ENCODE measurements around the gene CDCP1. TPM values are rescaled to one million over a fixed set of nuclear protein-coding genes. Genes with fewer than 3 reads are reported as not detected.

The CDCP1 gene
- total RNA-seq, 4 donors from 2014 or later: 2.5 to 4.9 (median 4.2) TPM

DNA sequence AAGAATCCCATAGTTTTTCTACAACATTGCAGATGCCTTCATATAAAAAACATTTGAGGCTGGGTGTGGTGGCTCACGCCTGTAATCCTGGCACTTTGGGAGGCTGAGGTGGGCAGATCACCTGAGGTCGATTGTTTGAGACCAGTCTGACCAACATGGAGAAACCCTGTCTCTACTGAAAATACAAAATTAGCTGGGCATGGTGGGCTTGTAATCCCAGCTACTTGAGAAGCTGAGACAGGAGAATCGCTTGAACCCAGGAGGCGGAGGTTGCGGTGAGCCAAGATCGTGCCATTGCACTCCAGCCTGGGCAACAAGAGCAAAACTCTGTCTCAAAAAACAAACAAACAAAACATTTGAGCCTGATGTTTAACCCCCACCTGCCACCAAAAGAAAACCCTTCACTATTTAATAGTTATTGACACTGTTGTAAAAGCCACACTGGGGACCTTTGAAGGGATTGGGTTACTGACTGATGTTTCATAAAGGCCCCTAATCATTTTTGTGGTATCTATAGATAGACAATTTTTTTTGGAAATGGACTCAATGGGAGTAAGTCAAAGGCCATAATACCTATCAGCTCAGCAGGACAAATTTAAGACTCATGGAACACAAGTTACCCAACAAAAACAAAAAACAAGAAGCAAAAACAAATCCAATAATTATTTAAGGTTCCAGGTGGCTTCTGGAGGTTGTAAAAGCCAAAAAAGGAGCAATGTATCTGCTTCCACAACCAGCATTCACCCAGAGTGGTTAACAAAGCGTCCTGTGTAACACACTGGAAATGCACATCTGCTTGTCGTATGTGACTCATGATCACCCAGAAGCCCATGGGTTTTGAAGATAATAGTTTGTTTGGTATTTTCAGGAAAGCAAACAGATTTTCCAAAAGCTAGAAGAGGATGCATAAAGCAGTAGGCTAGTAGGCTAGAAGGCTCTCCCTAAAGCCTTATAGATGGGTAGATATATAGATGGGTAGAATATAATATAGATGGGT is 41.2 kb downstream of the CDCP1 start:
- H3K4me3 ChIP-seq: no peak overlapping the region
- H3K9me3 ChIP-seq: no peaks in the 10 kb centered on the region
- TF ChIP-seq, protein P1, sequence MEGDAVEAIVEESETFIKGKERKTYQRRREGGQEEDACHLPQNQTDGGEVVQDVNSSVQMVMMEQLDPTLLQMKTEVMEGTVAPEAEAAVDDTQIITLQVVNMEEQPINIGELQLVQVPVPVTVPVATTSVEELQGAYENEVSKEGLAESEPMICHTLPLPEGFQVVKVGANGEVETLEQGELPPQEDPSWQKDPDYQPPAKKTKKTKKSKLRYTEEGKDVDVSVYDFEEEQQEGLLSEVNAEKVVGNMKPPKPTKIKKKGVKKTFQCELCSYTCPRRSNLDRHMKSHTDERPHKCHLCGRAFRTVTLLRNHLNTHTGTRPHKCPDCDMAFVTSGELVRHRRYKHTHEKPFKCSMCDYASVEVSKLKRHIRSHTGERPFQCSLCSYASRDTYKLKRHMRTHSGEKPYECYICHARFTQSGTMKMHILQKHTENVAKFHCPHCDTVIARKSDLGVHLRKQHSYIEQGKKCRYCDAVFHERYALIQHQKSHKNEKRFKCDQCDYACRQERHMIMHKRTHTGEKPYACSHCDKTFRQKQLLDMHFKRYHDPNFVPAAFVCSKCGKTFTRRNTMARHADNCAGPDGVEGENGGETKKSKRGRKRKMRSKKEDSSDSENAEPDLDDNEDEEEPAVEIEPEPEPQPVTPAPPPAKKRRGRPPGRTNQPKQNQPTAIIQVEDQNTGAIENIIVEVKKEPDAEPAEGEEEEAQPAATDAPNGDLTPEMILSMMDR (IDR thresholded peaks at IDR 0.05): no peak
- TF ChIP-seq POLR2AphosphoS5 (IDR thresholded peaks at IDR 0.05): no peak
- no peak for TF ChIP-seq EP300 (IDR thresholded peaks at IDR 0.05)
- no peak for TF ChIP-seq POLR2A (IDR thresholded peaks at IDR 0.05)
- no peaks in the 10 kb centered on the region for H3K36me3 ChIP-seq
- peaks cover 0 to 4% (median 0%) of the 10 kb centered on the region in 3 donors for H3K4me1 ChIP-seq
- H3K27me3 ChIP-seq: no peaks in the 10 kb centered on the region
- no peak for ATAC-seq
- WGBS, 2 donors (ENCODE audit: low coverage in 1 of 2): 81 to 100% methylated on average over 2 to 6 of the region's 8 CpGs
- no peak overlapping the region for H3K27ac ChIP-seq

DNA sequence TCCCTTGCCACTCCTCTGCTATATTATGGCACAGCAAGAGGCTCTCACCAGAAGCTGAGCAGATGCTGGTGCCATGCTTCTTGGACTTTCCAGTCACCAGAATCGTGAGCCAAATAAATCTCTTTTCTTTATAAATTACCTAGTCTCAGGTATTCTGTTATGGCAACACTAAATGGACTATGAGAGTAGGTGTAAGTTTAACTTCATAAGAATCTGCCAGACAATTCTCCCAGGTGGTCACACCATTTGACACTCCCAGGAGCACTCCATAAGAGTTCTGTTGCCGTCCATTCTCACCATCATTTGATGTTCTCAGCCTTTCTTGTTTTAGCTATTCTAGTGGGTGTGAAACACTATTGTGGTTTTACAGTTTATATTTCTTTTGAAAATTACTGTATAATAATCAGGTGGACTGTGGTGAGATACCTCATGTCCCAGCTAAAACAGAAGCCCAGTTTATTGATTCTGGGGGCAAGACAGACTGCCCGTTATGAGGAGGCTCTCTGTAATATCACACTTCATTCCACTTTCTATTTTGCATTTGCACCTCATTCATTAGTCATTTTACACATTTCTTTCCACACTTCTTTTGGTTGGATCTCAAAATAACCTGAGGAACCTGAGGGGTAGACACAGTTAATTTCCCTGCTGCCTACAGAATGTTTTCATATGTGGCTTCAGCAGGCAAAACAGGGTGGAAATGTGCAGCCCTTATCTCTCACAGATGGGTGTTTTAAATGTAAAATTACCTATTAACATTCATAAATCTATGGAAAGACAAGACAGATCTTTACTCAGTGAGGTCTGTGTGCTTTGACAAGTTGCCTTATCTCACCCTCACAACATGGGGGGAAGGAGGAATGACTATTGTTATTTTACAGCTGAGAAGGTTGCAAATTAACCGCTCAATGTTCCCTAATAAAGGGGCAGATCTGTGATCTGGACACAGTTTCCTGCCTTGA is 42.1 kb downstream of the CDCP1 start:
- peaks cover 0 to 4% (median 0%) of the 10 kb centered on the region in 3 donors for H3K4me1 ChIP-seq
- ATAC-seq: no peak
- H3K27ac ChIP-seq: no peak overlapping the region
- no peaks in the 10 kb centered on the region for H3K36me3 ChIP-seq
- 81 to 88% methylated on average over 2 to 4 of the region's 4 CpGs for WGBS, 2 donors (ENCODE audit: low coverage in 1 of 2)
- TF ChIP-seq POLR2A (IDR thresholded peaks at IDR 0.05) (no peak), EP300 (IDR thresholded peaks at IDR 0.05) (no peak), POLR2AphosphoS5 (IDR thresholded peaks at IDR 0.05) (no peak)
- TF ChIP-seq, protein P1 (IDR thresholded peaks at IDR 0.05): no peak
- H3K4me3 ChIP-seq: no peak overlapping the region
- H3K27me3 ChIP-seq: no peaks in the 10 kb centered on the region
- no peaks in the 10 kb centered on the region for H3K9me3 ChIP-seq

DNA sequence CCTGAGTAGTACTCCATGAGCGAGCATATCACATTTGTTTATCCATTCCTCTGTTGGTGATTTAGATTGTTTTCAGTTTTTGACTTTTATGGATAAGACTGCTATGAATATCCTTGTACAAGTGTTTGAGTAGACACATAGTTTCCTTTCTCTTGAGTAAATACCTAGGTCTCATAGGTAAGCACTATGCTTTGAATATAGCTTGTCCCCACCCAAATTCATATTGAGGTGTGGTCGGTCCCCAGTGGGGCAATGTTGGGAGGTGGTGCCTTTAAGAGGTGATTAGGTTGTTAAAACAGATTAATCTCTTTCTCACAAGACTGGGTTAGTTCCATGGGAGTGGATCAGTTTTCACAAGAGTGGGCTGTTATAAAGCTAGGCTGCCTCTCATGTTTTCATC is 42.8 kb downstream of the CDCP1 start:
- ATAC-seq: no peak
- 87 to 88% methylated on average over 2 of the region's 2 CpGs for WGBS, 2 donors (ENCODE audit: low coverage in 1 of 2)

DNA sequence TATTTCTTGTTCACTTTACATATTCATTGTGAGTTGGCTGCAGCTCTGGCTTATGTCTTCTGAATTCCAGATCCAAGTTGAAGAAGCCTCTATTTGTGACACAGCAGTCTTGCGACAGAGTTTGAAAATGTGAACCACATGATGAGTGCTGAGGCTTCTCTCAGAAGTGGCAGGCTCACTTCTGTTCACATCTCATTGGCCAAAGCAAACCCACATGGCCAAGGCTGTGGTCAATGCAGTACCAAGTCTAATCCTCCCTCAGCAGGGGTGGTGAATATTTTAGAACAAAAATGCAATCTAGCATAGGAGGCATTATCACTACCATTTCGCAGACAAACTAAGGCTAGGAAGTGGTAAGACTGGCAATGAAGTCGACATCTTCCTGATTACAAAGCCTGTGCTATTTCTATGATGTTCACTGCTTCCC is 45.2 kb downstream of the CDCP1 start:
- H3K27me3 ChIP-seq: no peaks in the 10 kb centered on the region
- TF ChIP-seq POLR2A (IDR thresholded peaks at IDR 0.05): no peak
- no peak for TF ChIP-seq EP300 (IDR thresholded peaks at IDR 0.05)
- TF ChIP-seq, protein P1 (IDR thresholded peaks at IDR 0.05): no peak
- no peak for TF ChIP-seq POLR2AphosphoS5 (IDR thresholded peaks at IDR 0.05)
- ATAC-seq: no peak
- no peaks in the 10 kb centered on the region for H3K4me1 ChIP-seq
- 96 to 100% methylated on average over 3 of the region's 3 CpGs for WGBS, 2 donors (ENCODE audit: low coverage in 1 of 2)
- no peak overlapping the region for H3K4me3 ChIP-seq
- H3K27ac ChIP-seq: no peak overlapping the region
- no peaks in the 10 kb centered on the region for H3K36me3 ChIP-seq
- H3K9me3 ChIP-seq: no peaks in the 10 kb centered on the region

More for the DNA sequence above, 42.8 kb downstream of the CDCP1 start:
- TF ChIP-seq POLR2AphosphoS5 (IDR thresholded peaks at IDR 0.05): no peak
- TF ChIP-seq, protein P1 (IDR thresholded peaks at IDR 0.05): no peak
- no peak for TF ChIP-seq EP300 (IDR thresholded peaks at IDR 0.05)
- TF ChIP-seq POLR2A (IDR thresholded peaks at IDR 0.05): no peak
- Histone ChIP-seq H3K36me3 (no peaks in the 10 kb centered on the region), H3K4me3 (no peak overlapping the region), H3K4me1 (peaks cover 0 to 4% (median 0%) of the 10 kb centered on the region in 3 donors), H3K27ac (no peak overlapping the region), H3K27me3 (no peaks in the 10 kb centered on the region), H3K9me3 (no peaks in the 10 kb centered on the region)

Data from gastroesophageal sphincter (tissue), 4 donors.